Endothelial cell of umbilical vein (primary cell): ENCODE data around the gene CRHR2. TPM values are rescaled to one million over a fixed set of nuclear protein-coding genes. Genes with fewer than 3 reads are reported as not detected.

ENCODE experiments used
- BruUV-seq: library from RNA; stranded (reverse); fragments of 400-500 nt; replicated peaks from 2 replicates; lab custom pipeline; 2021; lab: Mats Ljungman, UMichigan
- CTCF ChIA-PET: fragments of 300-600, 350-600 bp; sonication (Branson Sonifier 250); formaldehyde crosslinking; loops from one replicate; lab custom pipeline; 2021; ENCODE audit warnings: antibody characterized with exemption, inconsistent platforms; lab: Charles Lee
- POLR2A ChIA-PET: fragments of 300-600, 350-600 bp; sonication (Branson Sonifier 250); formaldehyde crosslinking; loops from one replicate; lab custom pipeline; 2021; ENCODE audit warnings: antibody characterized with exemption, inconsistent platforms; lab: Charles Lee
- DNase-seq: peaks from one replicate; pipeline ENCODE4 v3.0.0-alpha.2; 2011; ENCODE audit warnings: low read depth, low spot score
- FAIRE-seq: peaks from 2 replicates; lab custom pipeline; 2011; peaks lifted over from hg19 to GRCh38; lab: Jason Lieb, UNC
- H2AFZ ChIP-seq: 2 replicates; pipeline ENCODE4 v1.6.0; 2012; ENCODE audit warnings: low read depth, low read length, control low read depth, inconsistent platforms
- H3K27ac ChIP-seq: 2 replicates; pipeline ENCODE4 v1.5.1; 2011; ENCODE audit warnings: low read depth, mild to moderate bottlenecking, control low read depth, low read length, moderate library complexity; ENCODE audit not compliant: insufficient read depth
- H3K27me3 ChIP-seq, 2 experiments: 2 replicates each; pipeline versions ENCODE4 v1.6.0 to v1.6.1; 2011; ENCODE audit warnings: low read length in 2 of 2, mixed read lengths in 1 of 2; ENCODE audit not compliant: control insufficient read depth in 2 of 2, insufficient read depth in 2 of 2
- H3K36me3 ChIP-seq, 2 experiments: 2 replicates in 1 of 2; 3 replicates in 1 of 2; pipeline ENCODE4 v1.5.1; 2011; ENCODE audit warnings: low read length in 2 of 2, mild to moderate bottlenecking in 1 of 2, moderate library complexity in 1 of 2; ENCODE audit not compliant: control insufficient read depth in 2 of 2, insufficient read depth in 2 of 2; ENCODE audit errors: extremely low read depth in 1 of 2
- H3K4me1 ChIP-seq: 3 replicates; pipeline ENCODE4 v1.5.1; 2011; ENCODE audit warnings: mild to moderate bottlenecking, low read length; ENCODE audit not compliant: control insufficient read depth, insufficient read depth; ENCODE audit errors: extremely low read depth
- H3K4me2 ChIP-seq: 2 replicates; pipeline ENCODE4 v1.6.1; 2011; ENCODE audit warnings: low read length, control low read depth, mixed read lengths; ENCODE audit not compliant: insufficient read depth
- H3K4me3 ChIP-seq, 3 experiments: fragments of 200-600 bp in 1 of 3; sonication (generic), shearing (Covaris generic) in 1 of 3; replicated peaks in 1 of 3; 2 replicates each; pipeline ENCODE4 v1.5.1; 2011 to 2016; ENCODE audit warnings: control low read depth in 3 of 3, low read length in 3 of 3, mild to moderate bottlenecking in 2 of 3, inconsistent platforms in 1 of 3, low read depth in 1 of 3, moderate library complexity in 1 of 3; ENCODE audit not compliant: insufficient read depth in 1 of 3
- H3K79me2 ChIP-seq: 2 replicates; pipeline ENCODE4 v1.6.0; 2012; ENCODE audit warnings: low read length, inconsistent platforms; ENCODE audit not compliant: control insufficient read depth, insufficient read depth
- H3K9ac ChIP-seq: replicated peaks from 2 replicates; pipeline ENCODE3; 2011; ENCODE audit warnings: low read length, control low read depth; ENCODE audit not compliant: insufficient read depth; ENCODE audit errors: extremely low read depth
- H3K9me1 ChIP-seq: replicated peaks from 3 replicates; pipeline ENCODE4 v1.6.0; 2011; ENCODE audit warnings: mild to moderate bottlenecking, low read length; ENCODE audit not compliant: control insufficient read depth, insufficient read depth; ENCODE audit errors: extremely low read depth
- H3K9me3 ChIP-seq: replicated peaks from 2 replicates; pipeline ENCODE4 v1.5.1; 2012; ENCODE audit warnings: low read length, inconsistent platforms; ENCODE audit not compliant: control insufficient read depth, insufficient read depth
- H4K20me1 ChIP-seq: replicated peaks from 2 replicates; pipeline ENCODE3; 2011; ENCODE audit warnings: mild to moderate bottlenecking, low read length; ENCODE audit not compliant: control insufficient read depth, insufficient read depth; ENCODE audit errors: extremely low read depth
- EZH2 ChIP-seq: IDR thresholded peaks from 2 replicates; pipeline ENCODE4 v1.6.1; 2012; ENCODE audit warnings: borderline replicate concordance, low read depth, mild to moderate bottlenecking, moderate library complexity, low read length, inconsistent platforms; ENCODE audit not compliant: severe bottlenecking
- FOS ChIP-seq: IDR thresholded peaks from 2 replicates; pipeline ENCODE4 v1.6.1; 2011; ENCODE audit warnings: mild to moderate bottlenecking, low read length, moderate library complexity, borderline replicate concordance; ENCODE audit not compliant: insufficient read depth
- GATA2 ChIP-seq: IDR thresholded peaks from 2 replicates; pipeline ENCODE4 v1.7.0; 2011; ENCODE audit warnings: low read depth, mild to moderate bottlenecking, moderate library complexity, mixed read lengths, low read length; ENCODE audit not compliant: insufficient read length, insufficient read depth
- JUN ChIP-seq: IDR thresholded peaks from 2 replicates; pipeline ENCODE4 v1.6.1; 2011; ENCODE audit warnings: borderline replicate concordance, low read depth; ENCODE audit not compliant: insufficient read length, insufficient read depth
- MYC ChIP-seq: IDR thresholded peaks from one replicate; pipeline ENCODE4 v1.6.1; 2011; ENCODE audit warnings: mild to moderate bottlenecking, low read depth, low read length
- POLR2A ChIP-seq: IDR thresholded peaks from 2 replicates; pipeline ENCODE4 v1.6.1; 2012; ENCODE audit warnings: low read depth, mild to moderate bottlenecking, control low read depth, low read length
- POLR2AphosphoS5 ChIP-seq: IDR thresholded peaks from 2 replicates; pipeline ENCODE4 v1.6.1; 2012; ENCODE audit warnings: low read depth, mild to moderate bottlenecking, control low read depth, low read length, moderate library complexity; ENCODE audit not compliant: insufficient read depth
- dilution Hi-C: fragments of 300-500 bp; cut with MboI; formaldehyde crosslinking; loops from one replicate; pipeline ENCODE4 v1.15.0; 2019; ENCODE audit warnings: low sequenced_read_pairs; ENCODE audit not compliant: extremely low pct_ligation_motif_present
- intact Hi-C: fragments of 100-400 bp; cut with micrococcal nuclease; formaldehyde crosslinking; loops from one replicate; pipeline ENCODE4 v1.10.0; 2022
- polyA plus RNA-seq, 4 experiments: library from polyadenylated mRNA; depleted of rRNA in 3 of 4; stranded (reverse) in 3 of 4; unstranded in 1 of 4; fragments of >200 nt; gene quantifications; 2 replicates each; pipeline versions ENCODE4 v1.2.1 to v1.2.3, GENCODE V29; 2011 to 2012; ENCODE audit warnings: missing spikeins in 1 of 4
- total RNA-seq: library from RNA; stranded (reverse); gene quantifications from 2 replicates; pipeline ENCODE4 v1.2.3, GENCODE V29; 2021
- TF ChIP-seq, protein P1 (sequence below): IDR thresholded peaks from 2 replicates; pipeline ENCODE4 v1.6.1; 2011; ENCODE audit not compliant: insufficient read depth, insufficient read length
- TF ChIP-seq, protein P2 (sequence below), 2 donors: IDR thresholded peaks; 1 replicate in 1 of 2; 2 replicates in 1 of 2; pipeline ENCODE4 v1.5.1; 2011; ENCODE audit warnings: low read length in 2 of 2, mild to moderate bottlenecking in 2 of 2, moderate library complexity in 2 of 2, control low read depth in 1 of 2, inconsistent platforms in 1 of 2, low read depth in 1 of 2; ENCODE audit not compliant: insufficient read depth in 1 of 2; ENCODE audit errors: extremely low read depth in 1 of 2

Gene CRHR2
- total and polyA plus RNA-seq, 2 donors (not counting 3 experiments of a cell fraction or from before 2014, with no cell fraction given) = not detected

DNA sequence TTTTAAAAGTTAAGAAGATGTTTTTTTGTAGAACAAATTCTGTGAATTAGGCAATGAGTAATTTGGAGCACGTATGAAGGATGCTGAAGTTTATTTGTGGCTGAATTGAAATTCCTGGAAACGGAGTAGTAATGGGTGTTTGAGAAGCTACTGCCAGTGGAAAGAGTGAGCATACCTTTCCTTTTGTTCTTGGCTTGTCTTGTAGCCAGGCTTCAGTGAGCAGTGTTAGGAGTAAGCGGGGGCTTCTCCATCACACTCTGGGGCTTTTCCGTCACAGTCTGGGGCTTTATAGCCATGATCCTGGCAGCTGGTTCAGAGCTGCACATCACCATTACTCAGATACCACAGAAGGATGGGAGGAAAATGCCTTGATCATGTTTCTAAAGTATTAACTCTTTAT lies 55.2 kb downstream of the CRHR2 start:
- Histone ChIP-seq H3K4me1 (no peaks in the 10 kb centered on the region), H3K9ac (no peak overlapping the region), H2AFZ (no peak overlapping the region), H3K79me2 (no peaks in the 10 kb centered on the region), H3K27ac (no peak overlapping the region), H4K20me1 (no peaks in the 10 kb centered on the region), H3K9me3 (no peaks in the 10 kb centered on the region), H3K4me2 (no peak overlapping the region), H3K9me1 (no peaks in the 10 kb centered on the region), H3K36me3 (peaks cover 18 to 40% of the 10 kb centered on the region in 2 experiments), H3K4me3 (no peak overlapping the region), H3K27me3 (no peaks in the 10 kb centered on the region)
- DNase-seq (no peak), FAIRE-seq (no peak)
- dilution Hi-C loops (no loop called here), intact Hi-C loops (no loop called here)
- TF ChIP-seq MYC (no peak), POLR2A (no peak), JUN (no peak), EZH2 (no peak), GATA2 (no peak), POLR2AphosphoS5 (no peak), FOS (no peak)
- TF ChIP-seq, protein P1, sequence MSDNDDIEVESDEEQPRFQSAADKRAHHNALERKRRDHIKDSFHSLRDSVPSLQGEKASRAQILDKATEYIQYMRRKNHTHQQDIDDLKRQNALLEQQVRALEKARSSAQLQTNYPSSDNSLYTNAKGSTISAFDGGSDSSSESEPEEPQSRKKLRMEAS = no peak
- TF ChIP-seq, protein P2, sequence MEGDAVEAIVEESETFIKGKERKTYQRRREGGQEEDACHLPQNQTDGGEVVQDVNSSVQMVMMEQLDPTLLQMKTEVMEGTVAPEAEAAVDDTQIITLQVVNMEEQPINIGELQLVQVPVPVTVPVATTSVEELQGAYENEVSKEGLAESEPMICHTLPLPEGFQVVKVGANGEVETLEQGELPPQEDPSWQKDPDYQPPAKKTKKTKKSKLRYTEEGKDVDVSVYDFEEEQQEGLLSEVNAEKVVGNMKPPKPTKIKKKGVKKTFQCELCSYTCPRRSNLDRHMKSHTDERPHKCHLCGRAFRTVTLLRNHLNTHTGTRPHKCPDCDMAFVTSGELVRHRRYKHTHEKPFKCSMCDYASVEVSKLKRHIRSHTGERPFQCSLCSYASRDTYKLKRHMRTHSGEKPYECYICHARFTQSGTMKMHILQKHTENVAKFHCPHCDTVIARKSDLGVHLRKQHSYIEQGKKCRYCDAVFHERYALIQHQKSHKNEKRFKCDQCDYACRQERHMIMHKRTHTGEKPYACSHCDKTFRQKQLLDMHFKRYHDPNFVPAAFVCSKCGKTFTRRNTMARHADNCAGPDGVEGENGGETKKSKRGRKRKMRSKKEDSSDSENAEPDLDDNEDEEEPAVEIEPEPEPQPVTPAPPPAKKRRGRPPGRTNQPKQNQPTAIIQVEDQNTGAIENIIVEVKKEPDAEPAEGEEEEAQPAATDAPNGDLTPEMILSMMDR (IDR thresholded peaks at IDR 0.05; ENCODE audit: extremely low read depth in 1 of 2, insufficient read depth in 1 of 2, low read depth in 1 of 2, low read length in 2 of 2) = no peak
- POLR2A ChIA-PET = no interaction called here
- CTCF ChIA-PET = no interaction called here
- BruUV-seq = no TSS peak
